NK-92 (cell line): Measurements from ENCODE around the gene SPEG.

Experiments used
- DNase-seq: peaks from one replicate; lab custom pipeline; 2025; ENCODE audit not compliant: unreplicated experiment; lab: John Stamatoyannopoulos, UW

The SPEG gene

GRCh38 chr2:219545295-219545942 is 110.8 kb downstream of the SPEG start:
- no peak for DNase-seq

- no peak for DNase-seq
Observed at GRCh38 chr2:219545943-219546352, 111.3 kb downstream of the SPEG start.

DNA sequence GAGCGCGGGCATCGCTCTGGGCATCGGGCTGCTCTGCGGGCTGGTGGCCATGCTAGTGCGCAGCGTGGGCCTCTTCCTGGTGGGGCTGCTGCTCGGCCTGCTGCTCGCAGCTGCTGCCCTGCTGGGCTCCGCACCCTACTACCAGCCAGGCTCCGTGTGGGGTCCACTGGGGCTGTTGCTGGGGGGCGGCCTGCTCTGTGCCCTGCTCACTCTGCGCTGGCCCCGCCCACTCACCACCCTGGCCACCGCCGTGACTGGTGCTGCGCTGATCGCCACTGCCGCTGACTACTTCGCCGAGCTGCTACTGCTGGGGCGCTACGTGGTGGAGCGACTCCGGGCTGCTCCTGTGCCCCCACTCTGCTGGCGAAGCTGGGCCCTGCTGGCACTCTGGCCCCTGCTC is 113.0 kb downstream of the SPEG start:
- DNase-seq = no peak
